ENCODE results near the gene NMNAT2.

DNA sequence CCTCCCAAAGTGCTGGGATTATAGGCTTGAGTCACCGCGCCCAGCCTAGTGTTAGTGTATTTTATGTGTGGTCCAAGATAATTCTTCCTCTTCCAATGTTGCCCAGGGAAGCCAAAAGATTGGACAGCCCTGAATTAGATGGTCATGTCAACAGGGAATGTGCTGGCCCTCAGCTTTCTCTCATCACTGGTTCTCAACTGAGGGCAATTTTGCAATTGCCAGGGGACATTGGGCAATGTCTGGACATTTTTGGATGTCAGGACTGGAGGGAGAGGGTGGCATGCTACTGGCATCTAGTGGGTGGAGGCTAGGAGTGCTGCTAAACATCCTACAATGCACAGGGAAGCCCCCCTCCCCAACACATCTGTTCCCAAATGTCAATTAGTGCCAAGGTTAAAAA lies 137.1 kb downstream of the NMNAT2 start:
- TF ChIP-seq, protein P1, sequence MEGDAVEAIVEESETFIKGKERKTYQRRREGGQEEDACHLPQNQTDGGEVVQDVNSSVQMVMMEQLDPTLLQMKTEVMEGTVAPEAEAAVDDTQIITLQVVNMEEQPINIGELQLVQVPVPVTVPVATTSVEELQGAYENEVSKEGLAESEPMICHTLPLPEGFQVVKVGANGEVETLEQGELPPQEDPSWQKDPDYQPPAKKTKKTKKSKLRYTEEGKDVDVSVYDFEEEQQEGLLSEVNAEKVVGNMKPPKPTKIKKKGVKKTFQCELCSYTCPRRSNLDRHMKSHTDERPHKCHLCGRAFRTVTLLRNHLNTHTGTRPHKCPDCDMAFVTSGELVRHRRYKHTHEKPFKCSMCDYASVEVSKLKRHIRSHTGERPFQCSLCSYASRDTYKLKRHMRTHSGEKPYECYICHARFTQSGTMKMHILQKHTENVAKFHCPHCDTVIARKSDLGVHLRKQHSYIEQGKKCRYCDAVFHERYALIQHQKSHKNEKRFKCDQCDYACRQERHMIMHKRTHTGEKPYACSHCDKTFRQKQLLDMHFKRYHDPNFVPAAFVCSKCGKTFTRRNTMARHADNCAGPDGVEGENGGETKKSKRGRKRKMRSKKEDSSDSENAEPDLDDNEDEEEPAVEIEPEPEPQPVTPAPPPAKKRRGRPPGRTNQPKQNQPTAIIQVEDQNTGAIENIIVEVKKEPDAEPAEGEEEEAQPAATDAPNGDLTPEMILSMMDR (conservative IDR thresholded peaks at IDR 0.05; ENCODE audit: low read depth, low read length): no peak
- no peak for TF ChIP-seq EZH2 (IDR thresholded peaks at IDR 0.05; ENCODE audit: borderline replicate concordance, low read depth, low read length, poor library complexity, severe bottlenecking)
